ENCODE data around the gene ZGLP1.
"Not testable (repeated sequence)": the region's sequence is repeated elsewhere in the genome, so short reads cannot be mapped to it uniquely, and the experiment has no call there.

The ZGLP1 gene

DNA sequence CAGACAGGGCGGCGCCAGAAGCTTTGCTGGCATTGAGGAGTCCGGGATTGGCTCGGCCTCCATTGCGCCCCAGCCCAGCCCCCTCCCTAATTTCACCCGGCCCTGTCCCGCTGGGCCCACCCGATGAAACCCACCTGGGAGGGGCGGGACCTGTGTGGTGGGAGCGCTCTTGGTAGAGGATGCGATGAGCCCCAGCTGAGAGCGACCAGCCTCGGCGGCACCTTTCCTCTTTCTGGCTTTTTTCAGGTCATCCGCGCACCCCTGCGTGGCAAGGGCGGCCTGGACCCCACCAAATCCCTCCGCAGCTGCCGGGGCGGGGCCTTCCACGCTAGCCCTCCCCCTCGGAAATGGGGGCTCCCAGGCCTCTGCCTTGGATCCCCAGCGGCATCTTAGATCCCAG is at the start of gene ZGLP1:
ZGLP1 (minus strand) TSS at position 393 of the 400 bp plus-strand sequence.
- no peak for DNase-seq

DNA sequence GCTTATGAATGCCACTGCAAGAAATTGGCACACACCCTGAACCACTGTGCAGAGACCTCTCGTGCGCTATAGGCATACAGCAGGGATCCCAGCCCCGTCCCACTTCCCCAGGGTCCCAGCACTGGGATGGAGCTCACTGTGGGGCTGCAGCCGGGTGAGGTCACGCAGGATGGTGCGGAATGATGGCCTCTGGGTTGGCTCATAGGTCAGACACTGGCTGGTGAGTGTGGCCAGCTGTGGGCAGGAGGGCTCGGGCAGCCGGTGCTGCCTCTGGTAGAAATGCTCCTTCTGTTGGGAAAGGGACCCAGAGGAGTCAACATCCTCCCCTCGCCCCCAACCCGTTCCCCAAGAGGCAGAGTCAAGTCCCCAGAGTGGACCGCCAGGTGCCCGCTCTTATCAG is 46.8 kb upstream of the ZGLP1 start:
- no peak for DNase-seq

DNA sequence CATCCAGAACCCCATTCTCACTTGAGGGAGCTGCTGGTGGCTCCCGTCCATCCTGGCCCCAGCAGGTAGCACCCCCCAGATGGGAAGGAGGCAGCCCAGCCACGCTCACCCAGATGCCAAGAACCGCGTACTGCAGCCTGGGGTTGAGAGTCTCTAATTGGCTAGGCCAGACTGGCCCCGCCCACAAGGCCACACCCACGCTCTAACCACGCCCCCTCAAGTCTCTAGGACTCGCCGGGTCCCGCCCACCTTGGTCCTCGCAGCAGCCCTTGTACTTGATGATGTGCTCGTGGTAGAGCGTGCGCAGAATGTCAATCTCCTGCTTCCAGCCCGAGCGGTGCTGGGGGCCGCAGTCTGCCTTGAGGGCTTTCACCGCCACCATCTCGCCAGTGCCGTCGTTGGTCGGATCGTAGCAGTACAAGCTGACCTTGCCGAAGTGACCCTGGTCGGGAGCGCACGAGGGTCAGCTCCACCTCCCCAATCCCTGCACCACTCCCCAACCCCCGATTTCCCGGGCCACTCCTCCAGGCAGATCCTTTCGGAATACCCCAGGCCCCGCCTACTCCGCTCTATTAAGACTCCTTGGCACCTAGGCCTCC is 44.3 kb upstream of the ZGLP1 start:
- no peak for DNase-seq

DNA sequence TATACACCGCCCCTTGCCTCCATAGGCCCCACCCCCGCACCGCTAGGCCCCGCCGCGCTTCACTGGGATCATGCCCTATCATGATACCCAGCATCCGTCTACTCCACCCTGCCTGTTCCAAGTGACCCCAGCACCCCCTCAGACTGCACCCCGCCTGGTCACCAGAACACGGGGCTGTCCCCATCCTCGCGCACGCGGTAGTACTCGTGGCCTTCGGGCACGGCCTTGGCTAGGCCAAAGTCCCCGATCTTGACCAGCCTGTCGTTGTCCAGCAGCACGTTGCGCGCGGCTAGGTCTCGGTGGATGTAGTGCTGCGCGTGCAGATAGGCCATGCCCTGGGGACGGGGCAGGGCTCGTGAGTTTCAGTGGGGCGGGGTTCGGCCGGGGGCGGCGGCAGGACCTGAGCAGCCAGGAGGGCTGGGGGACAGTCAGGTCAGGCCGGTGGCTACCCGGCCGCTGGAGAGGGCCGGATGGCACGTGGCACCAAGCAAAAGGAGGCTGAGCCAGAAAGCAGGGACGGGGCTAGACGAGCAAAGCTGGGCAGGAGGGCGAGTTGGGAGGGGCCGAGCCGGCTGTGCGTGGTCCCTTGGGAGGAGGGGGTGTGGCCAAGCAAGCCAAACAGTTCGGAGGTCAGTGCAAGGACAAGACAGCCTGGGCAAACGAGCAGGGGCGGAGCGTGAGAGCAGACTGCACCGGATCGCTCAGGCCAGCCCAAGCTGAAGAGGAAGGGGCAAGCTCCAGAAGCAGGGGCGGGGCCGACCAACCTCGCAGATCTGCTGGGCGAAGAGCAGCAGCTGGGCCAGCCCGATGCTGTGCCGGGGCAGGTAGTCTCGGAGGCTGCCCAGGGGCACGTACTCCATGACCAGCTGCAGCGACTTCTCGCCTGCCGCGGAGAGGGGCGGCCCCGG is 43.4 kb upstream of the ZGLP1 start:
- no peak for DNase-seq

DNA sequence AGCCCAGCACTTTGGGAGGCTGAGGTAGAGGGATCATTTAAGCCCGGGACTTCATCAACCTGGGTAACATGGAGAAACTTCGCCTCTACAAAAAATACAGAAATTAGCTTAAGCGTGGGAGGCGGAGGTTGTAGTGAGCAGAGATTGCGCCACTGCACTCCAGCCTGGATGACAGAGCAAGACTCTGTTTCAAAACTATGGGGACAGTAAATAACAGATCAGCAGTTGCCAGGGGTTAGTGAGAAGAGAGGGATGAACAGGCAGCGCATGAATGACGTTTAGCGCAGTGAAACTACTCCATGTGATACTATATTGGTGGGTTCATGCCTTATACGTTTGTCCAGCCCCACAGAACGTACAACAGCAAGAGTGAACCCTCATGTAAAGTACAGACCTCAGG is 36.9 kb upstream of the ZGLP1 start:
- DNase-seq, result no peak

DNA sequence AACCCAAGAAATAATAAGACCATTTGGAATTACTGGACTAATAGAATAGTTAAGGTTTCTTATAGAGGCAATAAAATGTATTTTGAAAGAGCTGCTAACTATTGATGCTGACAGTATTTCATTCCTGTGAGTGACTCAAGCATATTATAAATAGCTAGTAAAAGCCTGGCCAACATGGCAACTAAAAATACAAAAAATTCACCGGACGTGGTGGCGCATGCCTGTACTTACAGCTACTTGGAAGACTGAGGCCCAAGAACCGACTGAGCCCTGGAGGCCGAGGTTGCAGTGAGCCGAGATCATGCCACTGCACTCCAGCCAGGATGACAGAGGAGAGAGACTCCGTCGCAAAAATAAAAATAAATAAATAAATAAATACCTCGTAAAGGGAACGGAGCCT is 35.2 kb upstream of the ZGLP1 start:
- no peak for DNase-seq

DNA sequence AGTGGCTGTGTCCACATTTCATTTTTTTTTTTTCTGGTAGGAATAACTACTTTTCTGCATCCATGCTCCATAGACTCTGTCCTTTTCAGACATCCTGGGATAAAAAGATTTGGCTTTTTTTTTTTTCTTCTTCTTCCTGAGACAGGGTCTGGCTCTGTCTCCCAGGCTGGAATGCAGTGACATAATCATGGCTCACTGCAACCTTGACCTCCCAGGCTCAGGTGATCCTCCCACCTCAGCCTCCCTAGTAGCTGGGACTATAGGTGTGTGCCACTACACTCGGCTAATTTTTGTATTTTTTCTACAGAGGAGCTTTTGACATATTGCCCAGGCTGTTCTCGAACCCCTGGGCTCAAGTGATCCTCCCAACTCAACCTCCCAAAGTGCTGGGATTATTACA is 33.9 kb upstream of the ZGLP1 start:
- DNase-seq, result no peak

DNA sequence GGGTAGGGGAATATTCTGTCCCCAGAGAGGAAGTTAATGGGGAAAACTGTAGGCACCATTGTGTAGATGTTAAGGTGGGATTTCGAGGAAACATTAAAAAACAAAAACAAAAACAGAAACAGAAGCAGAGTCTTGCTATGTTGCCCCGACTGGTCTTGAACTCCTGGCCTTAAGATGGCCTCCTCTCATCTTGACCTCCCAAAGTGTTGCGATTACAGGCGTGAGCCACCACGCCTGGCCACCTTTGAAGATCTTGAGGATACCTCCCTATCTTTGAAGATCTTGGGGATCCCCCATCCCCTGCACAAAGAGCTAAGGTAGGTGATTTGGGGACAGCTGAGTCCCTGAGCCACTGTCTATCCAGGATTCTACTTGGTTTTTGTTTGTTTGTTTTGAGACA is 30.4 kb upstream of the ZGLP1 start:
- no peak for DNase-seq

DNA sequence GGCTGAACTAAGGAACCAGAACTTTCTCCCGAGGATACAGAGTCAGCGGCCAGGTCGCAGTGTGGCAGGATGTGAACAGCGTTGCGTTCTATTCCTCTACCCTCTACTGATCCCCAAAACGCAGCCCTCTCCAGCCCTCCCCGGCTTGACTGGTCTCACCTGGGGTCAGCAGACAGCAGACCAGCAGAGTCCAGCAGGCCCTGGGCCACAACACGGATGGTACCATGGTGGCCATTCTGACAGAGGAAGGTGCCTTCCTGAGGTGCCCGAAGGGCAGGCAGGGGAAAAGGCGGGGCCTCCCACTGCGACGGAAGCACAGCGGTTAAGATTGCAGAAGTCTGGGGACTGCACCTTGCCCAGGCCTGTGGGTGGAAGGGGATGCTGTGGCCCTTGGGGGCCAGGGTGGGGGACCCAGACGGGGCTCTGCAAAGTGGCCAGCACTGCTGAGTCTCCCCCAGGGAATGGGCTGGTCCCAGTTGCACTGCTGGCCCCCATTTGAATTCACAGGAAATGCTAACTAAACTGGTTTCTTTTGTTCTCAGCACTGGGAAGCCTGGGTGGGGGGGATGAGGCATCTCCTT is 29.9 kb upstream of the ZGLP1 start, which contains the start of gene ICAM3:
ICAM3 (minus strand) TSS at position 245 of the 581 bp plus-strand sequence; CDS start at position 235, 10 bp downstream.
- no peak for DNase-seq

DNA sequence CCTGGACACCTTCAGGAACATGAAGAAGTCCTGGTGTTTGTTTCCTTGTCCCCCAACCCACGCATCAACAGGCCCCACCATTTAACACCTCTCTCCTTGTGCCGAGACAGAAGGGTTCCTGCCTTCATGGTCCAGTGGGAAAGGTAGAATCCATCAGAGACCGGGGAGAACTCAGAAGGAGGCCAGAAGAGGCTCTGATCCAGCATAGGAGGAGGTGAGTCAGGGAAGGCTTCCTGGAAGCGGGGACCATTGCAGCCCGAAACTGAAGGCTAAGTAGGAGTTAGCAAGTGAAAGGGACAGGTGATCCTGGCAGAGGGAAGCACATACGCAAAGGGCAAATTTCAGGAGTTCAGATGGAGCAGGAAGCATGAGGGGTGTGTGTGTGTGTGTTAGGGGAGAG is 29.3 kb upstream of the ZGLP1 start:
- DNase-seq, result no peak

DNA sequence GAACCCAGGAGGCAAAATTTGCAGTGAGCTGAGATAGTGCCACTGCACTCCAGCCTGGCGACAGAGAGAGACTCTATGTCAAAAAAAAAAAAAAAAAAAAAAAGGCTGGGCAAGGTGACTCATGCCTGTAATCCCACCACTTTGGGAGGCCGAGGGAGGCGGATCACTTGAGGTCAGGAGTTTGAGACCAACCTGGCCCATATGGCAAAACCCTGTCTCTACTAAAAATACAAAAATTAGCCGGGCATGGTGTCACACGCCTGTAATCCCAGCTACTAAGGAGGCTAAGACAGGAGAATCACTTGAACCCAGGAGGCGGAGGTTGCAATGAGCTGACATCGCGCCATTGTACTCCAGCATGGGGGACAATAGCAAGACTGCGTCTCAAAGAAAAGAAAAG is 27.1 kb upstream of the ZGLP1 start:
- not testable (repeated sequence) for DNase-seq

DNA sequence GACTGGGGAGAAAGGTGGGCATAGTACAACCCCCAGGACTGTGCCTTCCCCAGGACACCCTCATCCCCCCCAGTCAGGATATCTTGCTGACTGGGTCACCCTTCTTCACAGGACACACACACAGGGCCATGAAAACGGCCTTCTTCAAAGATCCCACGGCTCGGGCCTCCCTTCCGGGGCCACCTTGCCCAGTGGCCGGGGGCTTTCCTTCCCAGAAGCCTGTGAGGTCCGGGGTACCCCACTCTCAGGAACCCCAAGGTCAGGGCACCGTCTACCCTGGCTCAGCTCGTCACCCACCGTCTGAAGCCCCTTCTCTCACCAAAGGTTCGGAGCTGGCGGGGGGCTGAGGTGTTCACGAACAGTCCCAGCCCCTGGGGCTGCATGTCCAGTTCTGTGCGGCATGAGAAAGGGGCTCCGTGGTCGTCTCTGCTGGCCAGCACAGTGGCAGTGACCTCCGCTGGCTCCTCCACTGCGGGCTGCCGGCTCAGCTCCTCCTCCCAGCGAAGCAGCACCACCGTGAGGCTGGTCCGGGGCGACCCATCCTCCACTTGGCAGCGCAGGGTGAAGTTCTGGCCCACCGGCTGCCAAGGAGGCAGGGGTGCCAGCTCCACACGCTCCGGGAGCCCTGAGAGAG is 25.9 kb upstream of the ZGLP1 start:
- DNase-seq, result no peak

DNA sequence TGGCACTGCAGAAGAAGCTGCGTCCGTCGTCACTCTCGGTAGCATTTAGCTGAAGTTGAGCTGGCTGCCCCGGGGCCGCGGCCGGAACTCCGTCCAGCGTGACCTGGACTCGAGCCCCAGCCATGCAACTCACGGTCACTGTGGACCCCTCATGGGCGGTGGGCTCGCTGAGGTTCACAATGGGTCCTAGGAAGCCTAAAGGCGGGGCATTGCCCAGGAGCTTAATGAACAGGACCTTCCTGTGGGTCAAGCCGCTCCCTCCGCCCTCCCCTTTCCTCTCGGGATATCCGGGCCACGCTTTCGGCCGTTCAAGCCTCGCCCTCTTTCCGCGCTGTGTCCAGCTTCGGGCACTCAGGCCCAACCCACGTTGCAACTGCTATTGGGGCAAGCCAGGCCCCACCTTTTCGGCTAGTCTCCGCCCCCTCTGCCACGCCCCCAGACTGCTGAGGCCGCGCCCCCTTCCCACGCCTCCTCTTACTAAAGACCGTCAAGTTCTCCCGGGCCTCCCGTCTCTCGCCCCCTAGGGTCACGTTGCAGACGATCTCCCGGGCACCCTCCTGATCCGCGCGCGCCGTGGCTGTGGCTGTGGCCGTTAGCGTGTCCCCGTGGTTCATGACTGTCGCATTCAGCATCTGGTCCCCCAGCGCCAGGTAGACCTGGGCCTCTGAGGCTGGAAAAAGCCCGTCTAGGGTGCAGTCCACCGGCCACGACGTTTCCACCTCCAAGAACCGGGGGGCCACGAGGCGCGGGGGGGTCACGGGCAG is 25.2 kb upstream of the ZGLP1 start:
- DNase-seq, result no peak

DNA sequence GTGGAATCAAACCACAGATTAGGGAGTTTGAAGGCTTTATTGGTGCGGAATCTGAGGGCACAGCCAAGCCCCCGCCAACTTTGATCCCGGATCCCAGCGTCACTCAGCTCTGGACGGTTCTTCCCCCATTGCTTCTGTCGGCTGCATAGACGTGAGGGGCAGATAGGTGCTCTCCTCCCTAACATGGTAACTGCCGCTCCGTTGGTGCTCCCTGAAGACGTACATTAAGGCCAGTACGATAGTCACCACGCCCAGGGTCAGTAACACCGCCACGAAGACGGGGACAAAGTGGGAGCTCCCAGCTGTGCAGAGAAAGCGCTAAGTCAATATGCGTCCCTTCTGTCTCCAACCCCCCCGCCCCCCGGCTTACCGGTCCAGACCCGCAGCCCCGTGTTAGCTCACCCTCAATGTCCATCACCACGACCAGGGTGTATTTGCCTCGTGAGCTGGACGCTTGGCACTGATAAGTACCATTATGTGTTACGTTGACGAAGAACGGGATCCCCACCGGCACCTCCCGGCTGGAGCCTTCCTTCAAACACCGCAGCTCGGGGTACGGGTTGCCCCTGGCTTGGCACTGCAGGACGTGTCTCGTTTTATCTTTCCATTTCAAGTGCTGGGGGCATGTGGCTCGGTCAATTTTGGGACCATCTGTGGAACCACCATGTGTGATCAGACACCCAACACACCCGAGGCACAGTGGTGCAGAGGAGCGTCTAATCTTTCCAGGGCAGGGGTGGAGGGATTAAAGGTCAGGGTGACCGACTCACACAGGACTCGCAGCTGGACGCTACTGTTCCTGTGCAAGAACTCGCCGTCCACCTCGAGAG is 24.4 kb upstream of the ZGLP1 start:
- DNase-seq, result no peak

DNA sequence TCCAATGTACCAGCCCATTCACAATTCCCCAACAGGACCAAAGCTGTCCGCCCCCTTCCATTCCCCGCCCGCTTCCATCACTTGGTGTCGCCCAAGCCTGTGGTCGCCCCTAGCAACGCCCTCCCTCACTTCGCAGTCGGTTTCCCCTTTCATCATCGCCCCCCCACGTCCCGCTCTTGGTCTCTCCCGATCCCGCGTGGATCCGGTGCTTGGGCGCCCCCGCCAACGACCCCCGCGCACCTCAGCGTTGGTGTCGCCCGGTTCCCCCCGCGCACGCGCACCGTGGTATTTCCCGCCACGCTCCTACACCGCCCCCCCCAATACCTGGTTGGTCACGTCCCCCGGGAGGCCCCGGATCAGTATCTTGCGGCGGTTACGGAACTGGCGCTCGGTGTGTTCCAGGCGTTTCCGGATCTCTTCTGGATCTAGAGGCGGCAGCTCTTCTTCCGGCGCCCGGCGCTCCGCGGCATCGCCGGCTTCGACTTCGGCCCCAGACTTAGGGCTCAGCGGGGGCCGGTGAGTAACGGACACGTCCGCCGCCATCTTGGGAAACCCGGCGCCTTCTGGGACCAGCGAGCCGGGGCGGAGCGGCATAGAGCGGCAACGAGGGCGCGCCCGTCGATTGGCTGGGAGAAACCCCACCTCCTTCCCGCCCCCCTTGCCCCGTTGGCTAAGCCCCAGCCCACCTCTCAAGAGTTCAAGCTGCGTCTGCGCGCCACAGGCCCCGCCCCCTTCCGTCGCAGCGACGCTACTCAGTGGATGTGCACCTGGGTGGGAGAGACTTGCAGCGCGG is 23.5 kb upstream of the ZGLP1 start, which contains the start of gene RAVER1:
RAVER1 (minus strand) TSS at position 565 of the 793 bp plus-strand sequence; CDS start at position 543, 22 bp downstream.
- DNase-seq, result peak; percentile 98

DNA sequence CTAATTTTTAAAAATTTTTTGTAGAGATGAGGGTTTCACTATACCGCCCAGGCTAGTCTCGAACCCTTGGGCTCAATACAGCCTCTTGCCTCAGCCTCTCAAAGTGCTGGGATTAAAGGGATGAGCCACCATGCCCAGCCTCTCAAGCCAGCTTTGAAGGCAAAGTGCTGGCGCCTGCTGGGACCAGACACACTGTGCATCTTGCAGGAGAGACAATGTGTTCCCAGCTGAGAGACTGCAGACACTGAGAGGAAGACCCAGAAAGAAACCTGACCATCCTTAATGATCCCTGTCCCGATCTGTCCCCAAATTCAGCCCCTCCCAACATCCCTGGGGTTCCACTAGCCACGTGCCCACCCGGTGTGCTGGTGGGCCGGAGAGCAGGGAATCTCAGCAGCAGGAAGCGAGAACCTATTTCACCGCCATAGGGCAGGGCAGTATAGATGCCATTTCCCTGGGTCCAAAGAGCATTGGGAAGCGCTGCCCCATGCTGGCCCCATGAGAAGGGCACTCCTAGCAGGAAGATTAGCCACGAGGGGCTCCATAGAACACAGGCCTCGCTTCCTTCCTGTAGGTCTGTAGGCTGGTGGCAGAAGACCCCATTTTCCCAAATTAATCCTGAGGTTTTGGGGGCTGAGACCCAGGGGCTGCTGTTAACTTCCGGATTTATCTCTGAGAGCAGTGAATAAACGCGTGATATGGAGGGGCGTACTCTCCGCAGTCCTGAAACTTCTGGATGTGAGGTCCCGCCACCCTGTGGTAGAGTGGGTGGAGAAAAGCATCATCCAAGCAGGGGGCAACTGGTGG is 22.7 kb upstream of the ZGLP1 start:
- DNase-seq, result no peak

DNA sequence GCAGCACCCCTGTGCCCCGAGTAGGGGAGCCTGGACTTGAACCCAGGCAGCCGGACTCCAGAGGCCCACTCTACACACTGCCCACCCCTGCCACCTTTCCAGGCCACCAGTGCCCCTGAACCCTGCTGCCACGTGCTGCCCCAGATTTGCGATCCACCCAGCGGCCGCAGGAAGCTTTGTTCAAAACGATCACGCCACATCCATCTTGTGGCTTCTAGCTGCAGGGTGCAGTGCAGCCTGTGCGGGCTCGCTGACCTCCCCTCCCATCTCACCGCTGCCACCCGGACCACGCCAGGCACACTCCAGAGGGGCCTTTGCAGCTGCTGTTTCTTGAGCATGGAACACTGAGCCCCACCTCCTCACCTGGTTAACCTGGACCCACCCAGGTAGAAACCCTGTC is 19.9 kb upstream of the ZGLP1 start:
- no peak for DNase-seq

DNA sequence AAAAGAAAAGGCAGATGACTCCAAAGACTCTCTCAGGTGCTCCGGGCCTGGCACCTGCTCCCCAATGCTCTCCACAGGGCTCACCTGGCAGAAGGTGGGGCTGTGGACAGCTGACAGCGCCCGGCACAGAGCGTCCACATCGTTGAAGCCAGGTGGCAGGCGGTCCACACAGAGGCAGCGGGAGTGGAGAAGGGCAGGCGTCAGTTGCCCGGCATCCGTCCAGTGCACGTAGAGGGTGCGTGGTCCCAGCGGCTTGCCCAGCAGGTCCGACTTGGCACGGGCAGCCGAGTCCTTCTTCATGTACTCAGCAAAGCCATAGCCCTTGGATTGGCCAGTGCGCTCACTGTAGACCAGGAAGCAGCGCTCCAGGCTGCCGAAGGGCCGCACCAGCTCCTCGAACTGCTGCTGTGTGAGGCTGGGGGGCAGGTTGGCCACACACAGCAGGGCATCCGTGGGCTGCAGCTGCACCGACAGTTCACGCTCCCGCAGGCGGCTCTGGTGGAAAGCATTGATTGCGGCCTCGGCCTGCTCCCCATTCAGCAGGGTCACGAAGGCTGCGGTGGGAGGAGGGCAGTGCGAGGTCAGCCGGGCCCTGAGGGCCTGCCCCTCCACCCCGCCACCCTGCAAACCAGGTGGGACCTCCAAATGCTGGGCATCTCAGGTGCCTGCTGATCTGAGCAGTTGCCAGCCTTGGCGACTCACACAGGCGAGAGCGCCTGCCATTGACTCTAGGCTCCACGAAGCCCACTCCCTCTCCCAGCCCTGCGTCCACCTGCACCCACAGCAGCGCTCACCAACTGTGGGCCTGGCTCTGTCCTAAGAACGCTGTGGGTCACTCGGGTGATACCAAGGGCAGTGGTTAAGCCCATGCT is 19.2 kb upstream of the ZGLP1 start:
- DNase-seq, result no peak

DNA sequence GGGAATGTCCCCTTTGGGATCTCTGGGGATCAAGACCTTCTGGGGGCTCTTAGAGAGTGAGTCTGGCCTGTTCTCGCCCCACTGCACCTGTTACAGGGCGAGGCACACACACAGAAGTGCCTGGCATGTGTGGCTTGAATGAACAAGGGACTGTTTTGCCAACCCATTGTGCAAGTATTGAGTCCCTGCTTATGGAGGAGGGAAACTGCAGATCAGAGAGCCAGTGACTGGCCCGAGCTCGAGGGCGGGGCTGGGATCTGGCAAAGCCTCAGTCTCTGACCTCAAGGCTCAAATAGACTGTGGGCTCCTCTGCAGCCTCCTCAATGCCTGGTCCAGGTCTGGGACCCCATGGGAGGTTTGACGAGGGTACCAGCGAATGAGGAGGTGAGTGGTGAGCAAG is 18.2 kb upstream of the ZGLP1 start:
- no peak for DNase-seq

All from NK-92 treated with Interleukin-12 subunit alpha and Interleukin-12 subunit beta, amount 100 ng/mL, for 24 hours (cell line).